GM19328 (cell line): ENCODE measurements around the gene SMOC1.

Source experiments
- ATAC-seq: cut with Tn5 transposase; IDR thresholded peaks from one replicate; pipeline ENCODE4 v1.9.1; 2021; ENCODE audit warnings: mild to moderate bottlenecking, moderate library complexity; ENCODE audit not compliant: unreplicated experiment

SMOC1 gene

GRCh38 chr14:69980457-69981425 is 101.5 kb downstream of the SMOC1 start:
- ATAC-seq: no peak

GRCh38 chr14:69982220-69982839 is 103.1 kb downstream of the SMOC1 start:
- no peak for ATAC-seq

GRCh38 chr14:69982886-69983285 is 103.7 kb downstream of the SMOC1 start:
- no peak for ATAC-seq

GRCh38 chr14:69983317-69983716 is 104.1 kb downstream of the SMOC1 start:
- no peak for ATAC-seq

GRCh38 chr14:69985463-69985862 is 106.2 kb downstream of the SMOC1 start:
- ATAC-seq: no peak

GRCh38 chr14:69986336-69986735 is 107.1 kb downstream of the SMOC1 start:
- ATAC-seq: no peak

GRCh38 chr14:69987406-69988121 is 108.3 kb downstream of the SMOC1 start:
- ATAC-seq: no peak

GRCh38 chr14:69988979-69989378 is 109.8 kb downstream of the SMOC1 start:
- no peak for ATAC-seq

- no peak for ATAC-seq
Observed at GRCh38 chr14:69989622-69990021, 110.4 kb downstream of the SMOC1 start.

- ATAC-seq: no peak
Observed at GRCh38 chr14:69990323-69990722, 111.1 kb downstream of the SMOC1 start.

- ATAC-seq: no peak
Observed at GRCh38 chr14:69991422-69991821, 112.2 kb downstream of the SMOC1 start.

GRCh38 chr14:69992564-69992963 is 113.3 kb downstream of the SMOC1 start:
- ATAC-seq: no peak

- no peak for ATAC-seq
Observed at GRCh38 chr14:69993326-69993725, 114.1 kb downstream of the SMOC1 start.

- no peak for ATAC-seq
Observed at GRCh38 chr14:69994002-69994401, 114.8 kb downstream of the SMOC1 start.

GRCh38 chr14:69996216-69996615 is 117.0 kb downstream of the SMOC1 start:
- no peak for ATAC-seq

GRCh38 chr14:69997849-69998248 is 118.6 kb downstream of the SMOC1 start:
- ATAC-seq: no peak

GRCh38 chr14:69999261-69999674 is 120.1 kb downstream of the SMOC1 start:
- no peak for ATAC-seq

GRCh38 chr14:70000601-70001000 is 121.4 kb downstream of the SMOC1 start:
- no peak for ATAC-seq

GRCh38 chr14:70002589-70003346 is 123.6 kb downstream of the SMOC1 start:
- no peak for ATAC-seq

GRCh38 chr14:70004791-70005190 is 125.6 kb downstream of the SMOC1 start:
- ATAC-seq: no peak
